Upper lobe of right lung (tissue), 1 donor: ENCODE measurements around the gene COG6. TPM values are rescaled to one million over a fixed set of nuclear protein-coding genes. Genes with fewer than 3 reads are reported as not detected.

Experiments
- ATAC-seq: fragments of 200-7000 bp; cut with Tn5 transposase; one replicate; pipeline ENCODE4 v1.9.1; 2020; ENCODE audit warnings: mild to moderate bottlenecking, moderate library complexity
- DNase-seq: peaks from one replicate; pipeline ENCODE4 v3.0.0-alpha.2; 2020
- H3K27ac ChIP-seq: fragments of 200-600 bp; one replicate; pipeline ENCODE4 v1.8.0; 2022
- H3K27me3 ChIP-seq: fragments of 200-600 bp; one replicate; pipeline ENCODE4 v1.8.0; 2022; ENCODE audit warnings: mild to moderate bottlenecking
- H3K36me3 ChIP-seq: fragments of 200-600 bp; one replicate; pipeline ENCODE4 v1.8.0; 2022
- H3K4me1 ChIP-seq: fragments of 200-600 bp; one replicate; pipeline ENCODE4 v1.8.0; 2022
- H3K4me3 ChIP-seq: fragments of 200-600 bp; one replicate; pipeline ENCODE4 v1.8.0; 2022; ENCODE audit warnings: mild to moderate bottlenecking
- H3K9me3 ChIP-seq: fragments of 200-600 bp; one replicate; pipeline ENCODE4 v1.8.0; 2022
- intact Hi-C: fragments of 100-400 bp; cut with DNase I; formaldehyde crosslinking; loops from one replicate; pipeline ENCODE4 v1.11.0; 2022
- long read RNA-seq: library from polyadenylated mRNA; unstranded; transcript quantifications from one replicate; pipeline ENCODE4 v2.0.0, GENCODE V29; 2021
- total RNA-seq: library from RNA; stranded (reverse); fragmentation: NEBNext Ultra II Directional; extraction: Animal tissue kit (Norgen Biotek cat#: 25700); gene quantifications from one replicate; pipeline ENCODE4 v1.2.1, GENCODE V29; 2021
- TF ChIP-seq, protein P1 (sequence below): fragments of 200-600 bp; IDR thresholded peaks from one replicate; pipeline ENCODE4 v1.8.0; 2022; ENCODE audit warnings: antibody characterized with exemption
- donor health status: DM: no; HTN: yes; CAD: no; lungs with severe emphysema.

The COG6 gene
- 34.4 TPM for total RNA-seq
- long read RNA-seq, transcript COG6-204 (19 exons, 3,563 nt) = major isoform, 37 of 44 reads
- long read RNA-seq, partial matches to known transcripts = 4 of 44 reads
- long read RNA-seq, other reads (novel, unspliced or antisense) = 3 of 44 reads

DNA sequence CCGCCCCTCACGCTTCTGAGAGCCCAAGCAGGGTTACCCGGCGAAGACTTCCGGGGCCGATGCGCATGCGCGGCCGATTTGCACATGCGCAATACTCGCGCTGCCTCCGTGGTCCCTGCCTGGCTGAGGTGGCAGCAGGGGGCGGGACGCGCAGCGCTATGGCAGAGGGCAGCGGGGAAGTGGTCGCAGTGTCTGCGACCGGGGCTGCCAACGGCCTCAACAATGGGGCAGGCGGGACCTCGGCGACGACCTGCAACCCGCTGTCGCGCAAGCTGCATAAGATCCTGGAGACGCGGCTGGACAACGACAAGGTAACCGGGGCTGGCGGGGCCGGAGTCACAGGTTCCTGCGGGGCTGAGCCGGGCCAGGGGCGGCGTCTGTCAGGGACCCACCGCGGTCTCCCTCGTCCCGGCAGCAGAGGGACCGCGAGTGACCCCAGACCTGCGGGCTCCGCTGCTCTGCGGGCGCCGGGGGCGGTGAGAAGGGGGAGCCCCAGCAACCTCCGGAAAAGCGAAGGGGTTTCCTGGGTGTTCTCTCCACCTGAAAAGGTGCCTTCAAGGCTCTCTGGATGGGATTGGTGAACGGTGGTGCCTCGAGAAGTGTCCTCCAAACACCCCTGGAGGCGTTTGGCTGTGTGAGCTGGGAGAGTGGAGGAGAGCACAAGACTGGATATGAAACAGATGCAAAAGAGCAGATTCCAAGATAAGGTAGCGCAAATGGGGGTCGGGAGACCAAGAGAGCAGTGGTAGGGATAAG is at the start of gene COG6:
Gene COG6 (plus strand): TSS at position 94 of the 756 bp plus-strand sequence. CDS start 65 bp downstream, at position 159.
- H3K27me3 ChIP-seq = no peaks in the 10 kb centered on the region
- peak; percentile 98 for ATAC-seq
- intact Hi-C loops = no loop called here
- peak within 1 kb of the TSS; percentile 94 for H3K4me3 ChIP-seq
- peak within 1 kb of the TSS; percentile 77 for H3K27ac ChIP-seq
- H3K36me3 ChIP-seq = peaks cover 10% of the 10 kb centered on the region
- no peaks in the 10 kb centered on the region for H3K9me3 ChIP-seq
- DNase-seq = peak; percentile 95
- H3K4me1 ChIP-seq = peaks cover 10% of the 10 kb centered on the region
- TF ChIP-seq, protein P1, sequence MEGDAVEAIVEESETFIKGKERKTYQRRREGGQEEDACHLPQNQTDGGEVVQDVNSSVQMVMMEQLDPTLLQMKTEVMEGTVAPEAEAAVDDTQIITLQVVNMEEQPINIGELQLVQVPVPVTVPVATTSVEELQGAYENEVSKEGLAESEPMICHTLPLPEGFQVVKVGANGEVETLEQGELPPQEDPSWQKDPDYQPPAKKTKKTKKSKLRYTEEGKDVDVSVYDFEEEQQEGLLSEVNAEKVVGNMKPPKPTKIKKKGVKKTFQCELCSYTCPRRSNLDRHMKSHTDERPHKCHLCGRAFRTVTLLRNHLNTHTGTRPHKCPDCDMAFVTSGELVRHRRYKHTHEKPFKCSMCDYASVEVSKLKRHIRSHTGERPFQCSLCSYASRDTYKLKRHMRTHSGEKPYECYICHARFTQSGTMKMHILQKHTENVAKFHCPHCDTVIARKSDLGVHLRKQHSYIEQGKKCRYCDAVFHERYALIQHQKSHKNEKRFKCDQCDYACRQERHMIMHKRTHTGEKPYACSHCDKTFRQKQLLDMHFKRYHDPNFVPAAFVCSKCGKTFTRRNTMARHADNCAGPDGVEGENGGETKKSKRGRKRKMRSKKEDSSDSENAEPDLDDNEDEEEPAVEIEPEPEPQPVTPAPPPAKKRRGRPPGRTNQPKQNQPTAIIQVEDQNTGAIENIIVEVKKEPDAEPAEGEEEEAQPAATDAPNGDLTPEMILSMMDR = no peak

DNA sequence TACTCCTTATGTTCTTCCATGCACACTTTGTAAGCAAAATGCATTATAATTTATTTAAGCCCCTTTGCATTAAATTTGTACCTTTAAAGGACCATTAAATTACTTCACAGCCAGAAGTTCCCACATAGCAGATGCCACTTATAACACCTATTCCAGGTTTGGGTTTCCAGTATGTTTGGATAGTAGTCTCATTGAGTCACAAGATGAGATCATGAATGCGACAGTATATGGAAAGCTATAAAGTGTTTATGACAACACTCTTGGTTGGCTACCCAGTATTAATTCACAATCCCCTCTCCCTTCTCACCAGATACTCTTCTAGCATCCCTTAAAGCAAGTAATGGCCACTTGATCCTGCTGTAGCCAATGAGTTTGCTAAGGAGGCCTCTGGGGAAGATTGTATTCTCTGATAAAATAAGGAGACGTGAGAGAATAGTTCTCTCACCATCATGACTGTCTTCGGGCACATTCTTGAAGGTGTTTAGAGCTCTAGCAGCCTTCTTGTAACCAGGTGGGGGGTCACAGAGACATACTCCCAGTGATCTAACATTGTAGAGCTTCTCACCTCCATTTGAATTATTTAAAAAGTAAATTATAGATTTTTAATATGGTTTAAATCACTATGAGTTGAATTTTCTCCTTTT is 49.7 kb upstream of the COG6 start:
- no peak for DNase-seq
- intact Hi-C loops = loop anchor here (10.0 kb wide), 1 partner anchor 191 kb away; no protein-coding TSS in a partner anchor
- no peaks in the 10 kb centered on the region for H3K27me3 ChIP-seq
- TF ChIP-seq, protein P1 = no peak
- no peak overlapping the region for H3K4me3 ChIP-seq
- ATAC-seq = no peak
- no peak overlapping the region for H3K27ac ChIP-seq
- H3K36me3 ChIP-seq = no peaks in the 10 kb centered on the region
- peaks cover 5% of the 10 kb centered on the region for H3K4me1 ChIP-seq
- no peaks in the 10 kb centered on the region for H3K9me3 ChIP-seq

DNA sequence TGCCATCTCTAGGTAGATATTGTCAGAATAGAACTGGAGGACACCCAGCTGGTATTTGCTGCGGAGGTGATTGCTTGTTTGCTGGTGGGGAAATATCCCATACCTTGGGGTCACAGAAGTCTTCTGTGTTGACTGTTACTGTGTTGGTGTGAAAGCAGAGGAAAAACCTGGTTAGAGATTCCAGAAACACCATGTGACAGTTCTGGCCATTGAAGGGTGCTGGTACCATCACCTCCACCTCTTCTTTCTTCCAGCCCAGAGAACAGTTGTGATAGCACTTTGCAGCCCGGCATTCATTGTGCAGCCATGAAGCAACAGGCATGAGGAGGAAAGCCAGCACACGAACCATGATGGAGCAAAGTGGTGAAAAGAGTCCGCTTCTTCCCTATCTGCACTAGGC is 47.6 kb upstream of the COG6 start:
- Histone ChIP-seq H3K36me3 (no peaks in the 10 kb centered on the region), H3K27me3 (no peaks in the 10 kb centered on the region), H3K4me3 (no peak overlapping the region), H3K27ac (no peak overlapping the region), H3K4me1 (no peaks in the 10 kb centered on the region), H3K9me3 (no peaks in the 10 kb centered on the region)
- ATAC-seq (no peak), DNase-seq (no peak)
- intact Hi-C loops = loop anchor here (10.0 kb wide), 1 partner anchor 193 kb away; no protein-coding TSS in a partner anchor
- TF ChIP-seq, protein P1 = no peak

DNA sequence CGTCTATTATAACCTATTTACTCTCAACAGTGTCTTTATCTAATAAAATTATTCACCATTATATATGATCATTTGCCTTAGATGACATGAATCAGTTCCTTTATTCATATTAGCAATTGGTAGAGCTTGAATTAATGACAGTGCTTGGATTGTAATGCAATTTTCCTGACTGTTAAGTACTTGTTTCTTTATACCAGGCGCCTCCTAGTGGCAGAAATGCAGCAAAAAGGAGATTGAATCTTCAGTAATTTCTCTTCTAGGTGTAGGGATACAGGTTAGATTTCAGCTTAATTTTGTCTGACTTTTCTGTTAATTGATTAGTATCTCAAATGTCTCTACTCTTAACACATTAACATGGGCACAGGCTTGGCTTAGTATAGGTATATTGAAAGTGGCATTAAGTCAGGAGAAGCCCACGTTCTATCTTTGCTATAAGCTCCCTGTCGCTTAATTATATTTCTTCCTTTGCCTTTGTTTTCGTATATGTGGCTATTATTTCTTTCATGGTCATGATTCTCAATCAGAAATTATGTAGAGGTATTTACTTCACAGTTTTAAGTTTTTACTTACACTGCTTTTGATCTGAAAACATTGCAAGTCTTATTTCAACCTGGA is 43.3 kb upstream of the COG6 start:
- peak; percentile 75 for ATAC-seq
- DNase-seq = no peak
- H3K4me1 ChIP-seq = no peaks in the 10 kb centered on the region
- no peak overlapping the region for H3K27ac ChIP-seq
- no peaks in the 10 kb centered on the region for H3K27me3 ChIP-seq
- intact Hi-C loops = loop anchor here (10.0 kb wide), 1 partner anchor 567 kb away; no protein-coding TSS in a partner anchor
- no peaks in the 10 kb centered on the region for H3K36me3 ChIP-seq
- TF ChIP-seq, protein P1 = peak; percentile 91
- H3K9me3 ChIP-seq = no peaks in the 10 kb centered on the region
- no peak overlapping the region for H3K4me3 ChIP-seq

DNA sequence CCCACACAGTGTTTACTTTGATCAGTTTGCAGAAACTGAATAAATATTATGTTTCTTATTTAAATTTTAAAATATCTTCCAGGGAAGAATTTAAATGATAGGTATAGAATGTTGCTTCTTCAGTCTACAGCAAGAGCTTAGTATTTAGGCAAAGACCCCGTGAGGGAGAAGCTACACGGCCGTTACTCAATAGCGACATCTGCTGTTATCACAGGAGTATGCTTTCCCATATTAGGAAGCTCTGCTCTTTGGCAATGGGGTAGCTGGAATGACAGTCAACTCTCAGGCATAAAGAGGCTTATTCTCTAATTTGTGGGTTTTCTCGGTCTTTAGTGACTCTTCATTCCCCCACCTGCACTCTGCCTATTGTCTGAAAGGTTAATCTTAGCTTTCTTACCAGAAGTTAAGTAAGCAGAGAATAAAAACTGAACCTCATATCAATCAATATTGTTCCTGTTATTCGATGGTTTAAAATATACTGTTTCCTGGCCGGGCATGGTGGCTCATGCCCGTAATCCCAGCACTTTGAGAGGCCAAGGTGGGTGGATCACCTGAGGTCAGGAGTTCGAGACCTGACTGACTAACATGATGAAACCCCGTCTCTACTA is 39.3 kb upstream of the COG6 start:
- DNase-seq = no peak
- peak; percentile 92 for ATAC-seq
- no peaks in the 10 kb centered on the region for H3K27me3 ChIP-seq
- no peaks in the 10 kb centered on the region for H3K9me3 ChIP-seq
- no peaks in the 10 kb centered on the region for H3K4me1 ChIP-seq
- intact Hi-C loops = loop anchor here (10.0 kb wide), 1 partner anchor 571 kb away; no protein-coding TSS in a partner anchor
- H3K4me3 ChIP-seq = no peak overlapping the region
- TF ChIP-seq, protein P1 = peak; percentile 90
- no peak overlapping the region for H3K27ac ChIP-seq
- H3K36me3 ChIP-seq = no peaks in the 10 kb centered on the region
